Measurements from ENCODE around the gene RPL37A. TPM values are rescaled to one million over a fixed set of nuclear protein-coding genes. Genes with fewer than 3 reads are reported as not detected.

The RPL37A gene
- polyA plus RNA-seq, 3 donors, result 1,504 to 1,660 (median 1,597) TPM

DNA sequence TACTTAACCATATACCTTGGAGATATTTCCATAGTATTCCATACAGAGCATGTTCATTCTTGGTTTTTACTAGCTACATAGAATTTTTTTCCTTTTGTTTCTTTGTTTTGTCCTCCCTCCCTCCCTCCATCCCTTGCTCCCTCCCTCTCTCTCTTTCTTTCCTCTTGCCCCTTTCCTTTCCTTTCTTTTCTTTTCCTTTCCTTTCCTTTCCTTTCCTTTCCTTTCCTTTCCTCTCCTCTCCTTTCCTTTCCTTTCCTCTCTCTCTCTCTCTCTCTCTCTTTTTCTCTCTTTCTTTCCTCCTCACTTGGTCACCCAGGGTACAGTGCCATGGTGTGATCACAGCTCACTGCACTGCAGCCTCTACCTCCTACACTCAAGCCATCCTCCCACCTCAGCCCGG, 28.3 kb downstream of the RPL37A start:
- no peak overlapping the region for H3K27ac Mint-ChIP-seq
- peaks cover 0 to 7% (median 0%) of the 10 kb centered on the region in 7 donors for H3K9me3 Mint-ChIP-seq
- H3K9me3 ChIP-seq (replicated peaks in 1 of 2; ENCODE audit: control insufficient read depth in 1 of 2, insufficient read depth in 1 of 2, low read length in 2 of 2), result no peaks in the 10 kb centered on the region

DNA sequence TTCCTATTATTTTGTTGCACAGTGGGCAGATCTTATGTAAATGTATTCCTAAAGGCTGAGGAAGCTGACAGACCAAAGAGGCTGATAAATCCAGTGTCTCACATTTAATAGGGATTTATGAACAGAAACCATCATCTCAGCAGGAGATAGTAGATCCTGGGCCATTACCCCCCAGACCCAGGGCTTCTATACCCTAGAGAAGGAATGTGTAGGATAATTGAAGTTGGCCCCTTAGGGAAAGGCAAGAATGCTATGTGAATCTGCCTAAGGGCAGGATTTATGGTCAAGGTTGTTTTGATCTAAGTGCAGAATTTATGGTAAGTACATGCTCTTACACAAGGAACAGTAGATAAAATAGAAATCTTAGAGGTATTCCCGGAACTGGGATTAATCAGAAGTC, 29.0 kb downstream of the RPL37A start:
- H3K27me3 ChIP-seq (ENCODE audit: control insufficient read depth in 2 of 2, insufficient read depth in 2 of 2, low read length in 2 of 2), result no peaks in the 10 kb centered on the region
- H3K9ac ChIP-seq (ENCODE audit: insufficient read depth, low read length, poor library complexity, severe bottlenecking), result no peak overlapping the region
- no peak overlapping the region for H3K4me2 ChIP-seq (replicated peaks; ENCODE audit: extremely low read depth, low read length, poor library complexity, severe bottlenecking)
- no peak overlapping the region for H3K4me3 ChIP-seq (replicated peaks in 1 of 3; ENCODE audit: low read depth in 2 of 3, low read length in 3 of 3)
- DNase-seq, result no peak
- no peak overlapping the region for H2AFZ ChIP-seq (ENCODE audit: insufficient read depth, low read depth, low read length, poor library complexity, severe bottlenecking)
- Mint-ChIP-seq H3K4me1 (no peaks in the 10 kb centered on the region), H3K36me3 (no peaks in the 10 kb centered on the region), H3K9me3 (peaks cover 0 to 7% (median 0%) of the 10 kb centered on the region in 7 donors), H3K27me3 (ENCODE audit: low read depth in 3 of 3) (peaks cover 0 to 3% (median 2%) of the 10 kb centered on the region in 3 donors), H3K4me3 (no peak overlapping the region), H3K27ac (no peak overlapping the region)
- H4K20me1 ChIP-seq (ENCODE audit: insufficient read depth, low read length), result no peaks in the 10 kb centered on the region
- intact Hi-C loops (cut with micrococcal nuclease), result no loop called here
- no peaks in the 10 kb centered on the region for H3K36me3 ChIP-seq (replicated peaks in 1 of 2; ENCODE audit: control insufficient read depth in 1 of 2, insufficient read depth in 2 of 2, low read length in 2 of 2)
- no peaks in the 10 kb centered on the region for H3K79me2 ChIP-seq (ENCODE audit: insufficient read depth, low read length)
- H3K9me3 ChIP-seq (replicated peaks in 1 of 2; ENCODE audit: control insufficient read depth in 1 of 2, insufficient read depth in 1 of 2, low read length in 2 of 2), result no peaks in the 10 kb centered on the region
- no CpG with 5 or more reads among the region's 1 CpG for WGBS (ENCODE audit: insufficient coverage)
- TF ChIP-seq, protein P1, sequence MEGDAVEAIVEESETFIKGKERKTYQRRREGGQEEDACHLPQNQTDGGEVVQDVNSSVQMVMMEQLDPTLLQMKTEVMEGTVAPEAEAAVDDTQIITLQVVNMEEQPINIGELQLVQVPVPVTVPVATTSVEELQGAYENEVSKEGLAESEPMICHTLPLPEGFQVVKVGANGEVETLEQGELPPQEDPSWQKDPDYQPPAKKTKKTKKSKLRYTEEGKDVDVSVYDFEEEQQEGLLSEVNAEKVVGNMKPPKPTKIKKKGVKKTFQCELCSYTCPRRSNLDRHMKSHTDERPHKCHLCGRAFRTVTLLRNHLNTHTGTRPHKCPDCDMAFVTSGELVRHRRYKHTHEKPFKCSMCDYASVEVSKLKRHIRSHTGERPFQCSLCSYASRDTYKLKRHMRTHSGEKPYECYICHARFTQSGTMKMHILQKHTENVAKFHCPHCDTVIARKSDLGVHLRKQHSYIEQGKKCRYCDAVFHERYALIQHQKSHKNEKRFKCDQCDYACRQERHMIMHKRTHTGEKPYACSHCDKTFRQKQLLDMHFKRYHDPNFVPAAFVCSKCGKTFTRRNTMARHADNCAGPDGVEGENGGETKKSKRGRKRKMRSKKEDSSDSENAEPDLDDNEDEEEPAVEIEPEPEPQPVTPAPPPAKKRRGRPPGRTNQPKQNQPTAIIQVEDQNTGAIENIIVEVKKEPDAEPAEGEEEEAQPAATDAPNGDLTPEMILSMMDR (IDR thresholded peaks at IDR 0.05), result no peak
- H3K27ac ChIP-seq (ENCODE audit: low read depth in 1 of 2, low read length in 2 of 2), result no peak overlapping the region
- H3K4me1 ChIP-seq (ENCODE audit: control insufficient read depth in 1 of 2, insufficient read depth in 2 of 2, low read length in 2 of 2), result no peaks in the 10 kb centered on the region

More for the DNA sequence above, 28.3 kb downstream of the RPL37A start:
- H3K4me3 Mint-ChIP-seq, result no peak overlapping the region
- TF ChIP-seq, protein P1 (IDR thresholded peaks at IDR 0.05), result no peak
- Histone ChIP-seq H4K20me1 (ENCODE audit: insufficient read depth, low read length) (no peaks in the 10 kb centered on the region), H3K4me2 (replicated peaks; ENCODE audit: extremely low read depth, low read length, poor library complexity, severe bottlenecking) (no peak overlapping the region), H3K36me3 (replicated peaks in 1 of 2; ENCODE audit: control insufficient read depth in 1 of 2, insufficient read depth in 2 of 2, low read length in 2 of 2) (no peaks in the 10 kb centered on the region), H2AFZ (ENCODE audit: insufficient read depth, low read depth, low read length, poor library complexity, severe bottlenecking) (no peak overlapping the region), H3K27me3 (ENCODE audit: control insufficient read depth in 2 of 2, insufficient read depth in 2 of 2, low read length in 2 of 2) (no peaks in the 10 kb centered on the region), H3K9ac (ENCODE audit: insufficient read depth, low read length, poor library complexity, severe bottlenecking) (no peak overlapping the region), H3K4me3 (replicated peaks in 1 of 3; ENCODE audit: low read depth in 2 of 3, low read length in 3 of 3) (no peak overlapping the region), H3K4me1 (ENCODE audit: control insufficient read depth in 1 of 2, insufficient read depth in 2 of 2, low read length in 2 of 2) (no peaks in the 10 kb centered on the region), H3K79me2 (ENCODE audit: insufficient read depth, low read length) (no peaks in the 10 kb centered on the region), H3K27ac (ENCODE audit: low read depth in 1 of 2, low read length in 2 of 2) (no peak overlapping the region)
- H3K4me1 Mint-ChIP-seq, result no peaks in the 10 kb centered on the region
- DNase-seq, result no peak
- peaks cover 0 to 3% (median 2%) of the 10 kb centered on the region in 3 donors for H3K27me3 Mint-ChIP-seq (ENCODE audit: low read depth in 3 of 3)
- WGBS (ENCODE audit: insufficient coverage), result no CpG with 5 or more reads among the region's 1 CpG
- no peaks in the 10 kb centered on the region for H3K36me3 Mint-ChIP-seq
- intact Hi-C loops (cut with micrococcal nuclease), result no loop called here

All from CD14-positive monocyte (primary cell).